Endothelial cell of umbilical vein (primary cell): ENCODE measurements around the gene SENP5. TPM values are rescaled to one million over a fixed set of nuclear protein-coding genes. Genes with fewer than 3 reads are reported as not detected.
A peak's percentile ranks its signal among the peaks of the same experiment; 100 is the strongest.

Experiments
- BruUV-seq: library from RNA; stranded (reverse); fragments of 400-500 nt; replicated peaks from 2 replicates; lab custom pipeline; 2021; lab: Mats Ljungman, UMichigan
- CTCF ChIA-PET: fragments of 300-600, 350-600 bp; sonication (Branson Sonifier 250); formaldehyde crosslinking; loops from one replicate; lab custom pipeline; 2021; ENCODE audit warnings: antibody characterized with exemption, inconsistent platforms; lab: Charles Lee
- POLR2A ChIA-PET: fragments of 300-600, 350-600 bp; sonication (Branson Sonifier 250); formaldehyde crosslinking; loops from one replicate; lab custom pipeline; 2021; ENCODE audit warnings: antibody characterized with exemption, inconsistent platforms; lab: Charles Lee
- DNase-seq: peaks from one replicate; pipeline ENCODE4 v3.0.0-alpha.2; 2011; ENCODE audit warnings: low read depth, low spot score
- FAIRE-seq: peaks from 2 replicates; lab custom pipeline; 2011; peaks lifted over from hg19 to GRCh38; lab: Jason Lieb, UNC
- H2AFZ ChIP-seq: 2 replicates; pipeline ENCODE4 v1.6.0; 2012; ENCODE audit warnings: low read depth, low read length, control low read depth, inconsistent platforms
- H3K27ac ChIP-seq: 2 replicates; pipeline ENCODE4 v1.5.1; 2011; ENCODE audit warnings: low read depth, mild to moderate bottlenecking, control low read depth, low read length, moderate library complexity; ENCODE audit not compliant: insufficient read depth
- H3K27me3 ChIP-seq, 2 experiments: 2 replicates each; pipeline versions ENCODE4 v1.6.0 to v1.6.1; 2011; ENCODE audit warnings: low read length in 2 of 2, mixed read lengths in 1 of 2; ENCODE audit not compliant: control insufficient read depth in 2 of 2, insufficient read depth in 2 of 2
- H3K36me3 ChIP-seq, 2 experiments: 2 replicates in 1 of 2; 3 replicates in 1 of 2; pipeline ENCODE4 v1.5.1; 2011; ENCODE audit warnings: low read length in 2 of 2, mild to moderate bottlenecking in 1 of 2, moderate library complexity in 1 of 2; ENCODE audit not compliant: control insufficient read depth in 2 of 2, insufficient read depth in 2 of 2; ENCODE audit errors: extremely low read depth in 1 of 2
- H3K4me1 ChIP-seq: 3 replicates; pipeline ENCODE4 v1.5.1; 2011; ENCODE audit warnings: mild to moderate bottlenecking, low read length; ENCODE audit not compliant: control insufficient read depth, insufficient read depth; ENCODE audit errors: extremely low read depth
- H3K4me2 ChIP-seq: 2 replicates; pipeline ENCODE4 v1.6.1; 2011; ENCODE audit warnings: low read length, control low read depth, mixed read lengths; ENCODE audit not compliant: insufficient read depth
- H3K4me3 ChIP-seq, 3 experiments: fragments of 200-600 bp in 1 of 3; sonication (generic), shearing (Covaris generic) in 1 of 3; replicated peaks in 1 of 3; 2 replicates each; pipeline ENCODE4 v1.5.1; 2011 to 2016; ENCODE audit warnings: control low read depth in 3 of 3, low read length in 3 of 3, mild to moderate bottlenecking in 2 of 3, inconsistent platforms in 1 of 3, low read depth in 1 of 3, moderate library complexity in 1 of 3; ENCODE audit not compliant: insufficient read depth in 1 of 3
- H3K79me2 ChIP-seq: 2 replicates; pipeline ENCODE4 v1.6.0; 2012; ENCODE audit warnings: low read length, inconsistent platforms; ENCODE audit not compliant: control insufficient read depth, insufficient read depth
- H3K9ac ChIP-seq: replicated peaks from 2 replicates; pipeline ENCODE3; 2011; ENCODE audit warnings: low read length, control low read depth; ENCODE audit not compliant: insufficient read depth; ENCODE audit errors: extremely low read depth
- H3K9me1 ChIP-seq: replicated peaks from 3 replicates; pipeline ENCODE4 v1.6.0; 2011; ENCODE audit warnings: mild to moderate bottlenecking, low read length; ENCODE audit not compliant: control insufficient read depth, insufficient read depth; ENCODE audit errors: extremely low read depth
- H3K9me3 ChIP-seq: replicated peaks from 2 replicates; pipeline ENCODE4 v1.5.1; 2012; ENCODE audit warnings: low read length, inconsistent platforms; ENCODE audit not compliant: control insufficient read depth, insufficient read depth
- H4K20me1 ChIP-seq: replicated peaks from 2 replicates; pipeline ENCODE3; 2011; ENCODE audit warnings: mild to moderate bottlenecking, low read length; ENCODE audit not compliant: control insufficient read depth, insufficient read depth; ENCODE audit errors: extremely low read depth
- CTCF ChIP-seq, 2 donors: IDR thresholded peaks; 1 replicate in 1 of 2; 2 replicates in 1 of 2; pipeline ENCODE4 v1.5.1; 2011; ENCODE audit warnings: low read length in 2 of 2, mild to moderate bottlenecking in 2 of 2, moderate library complexity in 2 of 2, control low read depth in 1 of 2, inconsistent platforms in 1 of 2, low read depth in 1 of 2; ENCODE audit not compliant: insufficient read depth in 1 of 2; ENCODE audit errors: extremely low read depth in 1 of 2
- EZH2 ChIP-seq: IDR thresholded peaks from 2 replicates; pipeline ENCODE4 v1.6.1; 2012; ENCODE audit warnings: borderline replicate concordance, low read depth, mild to moderate bottlenecking, moderate library complexity, low read length, inconsistent platforms; ENCODE audit not compliant: severe bottlenecking
- JUN ChIP-seq: IDR thresholded peaks from 2 replicates; pipeline ENCODE4 v1.6.1; 2011; ENCODE audit warnings: borderline replicate concordance, low read depth; ENCODE audit not compliant: insufficient read length, insufficient read depth
- MAX ChIP-seq: IDR thresholded peaks from 2 replicates; pipeline ENCODE4 v1.6.1; 2011; ENCODE audit not compliant: insufficient read depth, insufficient read length
- MYC ChIP-seq: IDR thresholded peaks from one replicate; pipeline ENCODE4 v1.6.1; 2011; ENCODE audit warnings: mild to moderate bottlenecking, low read depth, low read length
- POLR2A ChIP-seq: IDR thresholded peaks from 2 replicates; pipeline ENCODE4 v1.6.1; 2012; ENCODE audit warnings: low read depth, mild to moderate bottlenecking, control low read depth, low read length
- POLR2AphosphoS5 ChIP-seq: IDR thresholded peaks from 2 replicates; pipeline ENCODE4 v1.6.1; 2012; ENCODE audit warnings: low read depth, mild to moderate bottlenecking, control low read depth, low read length, moderate library complexity; ENCODE audit not compliant: insufficient read depth
- dilution Hi-C: fragments of 300-500 bp; cut with MboI; formaldehyde crosslinking; loops from one replicate; pipeline ENCODE4 v1.15.0; 2019; ENCODE audit warnings: low sequenced_read_pairs; ENCODE audit not compliant: extremely low pct_ligation_motif_present
- intact Hi-C: fragments of 100-400 bp; cut with micrococcal nuclease; formaldehyde crosslinking; loops from one replicate; pipeline ENCODE4 v1.10.0; 2022
- polyA plus RNA-seq, 4 experiments: library from polyadenylated mRNA; depleted of rRNA in 3 of 4; stranded (reverse) in 3 of 4; unstranded in 1 of 4; fragments of >200 nt; gene quantifications; 2 replicates each; pipeline versions ENCODE4 v1.2.1 to v1.2.3, GENCODE V29; 2011 to 2012; ENCODE audit warnings: missing spikeins in 1 of 4
- total RNA-seq: library from RNA; stranded (reverse); gene quantifications from 2 replicates; pipeline ENCODE4 v1.2.3, GENCODE V29; 2021

Gene SENP5
- total and polyA plus RNA-seq, 2 donors (not counting 3 experiments of a cell fraction or from before 2014, with no cell fraction given): 7.9 to 33.5 TPM

GRCh38 chr3:196942226-196942914 lies 74.7 kb downstream of the SENP5 start, which contains the start of gene NCBP2:
TSS of gene NCBP2 (minus strand) at chr3:196942528. CDS start at chr3:196942503, 25 bp downstream.
- H3K27me3 ChIP-seq: no peaks in the 10 kb centered on the region
- no TSS peak for BruUV-seq
- peaks cover 51% of the 10 kb centered on the region for H3K79me2 ChIP-seq
- DNase-seq: peak; percentile 98
- POLR2A ChIA-PET: interaction anchor here (1.2 kb wide), 1 partner anchor 75 kb away, joined by 5 read pairs; no protein-coding TSS in a partner anchor
- no peaks in the 10 kb centered on the region for H4K20me1 ChIP-seq
- peak within 1 kb of the TSS; percentile 90 for H3K4me2 ChIP-seq
- TF ChIP-seq POLR2AphosphoS5 (peak; percentile 94), MYC (peak; percentile 96), POLR2A (peak; percentile 90), JUN (no peak), EZH2 (no peak), CTCF (IDR thresholded peaks at IDR 0.05; ENCODE audit: extremely low read depth in 1 of 2, insufficient read depth in 1 of 2, low read depth in 1 of 2, low read length in 2 of 2) (peak; percentile 64 to 81), MAX (peak; percentile 90)
- no peaks in the 10 kb centered on the region for H3K9me1 ChIP-seq
- dilution Hi-C loops: no loop called here
- H3K4me1 ChIP-seq: peaks cover 16% of the 10 kb centered on the region
- no peaks in the 10 kb centered on the region for H3K9me3 ChIP-seq
- FAIRE-seq: peak; percentile 93
- peak within 1 kb of the TSS; percentile 76 for H3K27ac ChIP-seq
- H3K36me3 ChIP-seq: peaks cover 2 to 5% of the 10 kb centered on the region in 2 experiments
- peak within 1 kb of the TSS; percentile 87 for H3K9ac ChIP-seq
- intact Hi-C loops: loop anchor here (1.0 to 2.0 kb wide), 5 partner anchors 26 to 414 kb away; partner anchors contain the start of genes FBXO45, PIGZ, SENP5 and WDR53
- peak within 1 kb of the TSS; percentile 73 to 93 (median 85) for H3K4me3 ChIP-seq
- CTCF ChIA-PET: interaction anchor here (0.5 to 2.6 kb wide), 6 partner anchors 27 to 420 kb away, joined by 3 to 15 read pairs (median 10); partner anchors contain the start of genes PAK2 and SENP5
- peak within 1 kb of the TSS; percentile 41 for H2AFZ ChIP-seq
